Breast epithelium (tissue), 3 donors: ENCODE results near the gene DCBLD1.

ENCODE experiments used
- POLR2A ChIP-seq: fragments of 450-650 bp; IDR thresholded peaks from one replicate; pipeline ENCODE4 v1.6.1; 2016; ENCODE audit warnings: antibody characterized with exemption, mild to moderate bottlenecking, moderate library complexity
- TF ChIP-seq, protein P1 (sequence below), 3 donors: fragments of 450-650 bp; IDR thresholded peaks; one replicate each; pipeline ENCODE4 v1.5.1; 2016 to 2017; ENCODE audit warnings: antibody characterized with exemption in 3 of 3, mild to moderate bottlenecking in 3 of 3, moderate library complexity in 3 of 3

DNA sequence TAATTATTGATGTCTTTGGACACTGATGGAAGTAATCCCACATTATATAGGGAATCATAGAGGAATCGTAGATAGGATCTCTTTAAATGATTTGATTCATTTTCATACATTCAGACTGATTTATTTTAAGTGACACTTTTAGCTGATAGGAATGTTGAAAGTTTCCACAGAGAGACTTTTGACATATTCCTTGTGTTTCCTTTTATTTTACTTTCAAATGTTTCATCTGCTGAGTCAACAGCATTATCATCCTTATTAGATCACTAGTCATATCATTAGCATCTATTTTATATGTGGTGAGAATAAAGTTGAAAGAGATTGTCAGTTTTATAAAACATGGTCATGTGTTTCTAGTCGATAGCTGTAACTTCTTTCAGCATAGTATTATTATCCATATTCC lies 13.4 kb downstream of the DCBLD1 start:
- TF ChIP-seq POLR2A, result no peak
- TF ChIP-seq, protein P1, sequence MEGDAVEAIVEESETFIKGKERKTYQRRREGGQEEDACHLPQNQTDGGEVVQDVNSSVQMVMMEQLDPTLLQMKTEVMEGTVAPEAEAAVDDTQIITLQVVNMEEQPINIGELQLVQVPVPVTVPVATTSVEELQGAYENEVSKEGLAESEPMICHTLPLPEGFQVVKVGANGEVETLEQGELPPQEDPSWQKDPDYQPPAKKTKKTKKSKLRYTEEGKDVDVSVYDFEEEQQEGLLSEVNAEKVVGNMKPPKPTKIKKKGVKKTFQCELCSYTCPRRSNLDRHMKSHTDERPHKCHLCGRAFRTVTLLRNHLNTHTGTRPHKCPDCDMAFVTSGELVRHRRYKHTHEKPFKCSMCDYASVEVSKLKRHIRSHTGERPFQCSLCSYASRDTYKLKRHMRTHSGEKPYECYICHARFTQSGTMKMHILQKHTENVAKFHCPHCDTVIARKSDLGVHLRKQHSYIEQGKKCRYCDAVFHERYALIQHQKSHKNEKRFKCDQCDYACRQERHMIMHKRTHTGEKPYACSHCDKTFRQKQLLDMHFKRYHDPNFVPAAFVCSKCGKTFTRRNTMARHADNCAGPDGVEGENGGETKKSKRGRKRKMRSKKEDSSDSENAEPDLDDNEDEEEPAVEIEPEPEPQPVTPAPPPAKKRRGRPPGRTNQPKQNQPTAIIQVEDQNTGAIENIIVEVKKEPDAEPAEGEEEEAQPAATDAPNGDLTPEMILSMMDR (IDR thresholded peaks at IDR 0.05), result no peak
